ENCODE data around the gene GSS.

DNA sequence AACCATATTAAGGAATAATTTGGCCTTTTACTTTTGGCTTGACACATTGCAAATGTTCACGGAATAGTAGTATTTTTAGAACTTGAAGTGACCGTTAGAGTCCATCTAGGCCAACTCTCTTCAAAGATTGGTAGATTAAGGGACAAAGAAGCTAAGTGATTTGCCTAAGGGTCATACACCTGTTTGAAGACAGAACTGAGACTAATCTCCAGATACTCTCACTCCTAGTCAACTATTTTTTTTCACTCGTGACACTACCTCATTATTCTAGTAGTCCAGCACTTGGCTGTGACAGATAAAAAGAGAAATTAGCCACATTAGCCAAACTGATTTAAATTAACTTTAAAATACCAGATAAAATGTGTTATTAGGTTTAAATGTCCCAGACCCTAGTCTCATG, 68.6 kb downstream of the GSS start:
- TF ChIP-seq, protein P1, sequence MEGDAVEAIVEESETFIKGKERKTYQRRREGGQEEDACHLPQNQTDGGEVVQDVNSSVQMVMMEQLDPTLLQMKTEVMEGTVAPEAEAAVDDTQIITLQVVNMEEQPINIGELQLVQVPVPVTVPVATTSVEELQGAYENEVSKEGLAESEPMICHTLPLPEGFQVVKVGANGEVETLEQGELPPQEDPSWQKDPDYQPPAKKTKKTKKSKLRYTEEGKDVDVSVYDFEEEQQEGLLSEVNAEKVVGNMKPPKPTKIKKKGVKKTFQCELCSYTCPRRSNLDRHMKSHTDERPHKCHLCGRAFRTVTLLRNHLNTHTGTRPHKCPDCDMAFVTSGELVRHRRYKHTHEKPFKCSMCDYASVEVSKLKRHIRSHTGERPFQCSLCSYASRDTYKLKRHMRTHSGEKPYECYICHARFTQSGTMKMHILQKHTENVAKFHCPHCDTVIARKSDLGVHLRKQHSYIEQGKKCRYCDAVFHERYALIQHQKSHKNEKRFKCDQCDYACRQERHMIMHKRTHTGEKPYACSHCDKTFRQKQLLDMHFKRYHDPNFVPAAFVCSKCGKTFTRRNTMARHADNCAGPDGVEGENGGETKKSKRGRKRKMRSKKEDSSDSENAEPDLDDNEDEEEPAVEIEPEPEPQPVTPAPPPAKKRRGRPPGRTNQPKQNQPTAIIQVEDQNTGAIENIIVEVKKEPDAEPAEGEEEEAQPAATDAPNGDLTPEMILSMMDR (IDR thresholded peaks at IDR 0.05; ENCODE audit: low read length): no peak
- no peak for TF ChIP-seq EZH2 (IDR thresholded peaks at IDR 0.05; ENCODE audit: borderline replicate concordance, low read length)

Measured in OCI-LY1 (cell line).